Measurements from ENCODE around the gene TUBA1A.
"Not testable (repeated sequence)": the region's sequence is repeated elsewhere in the genome, so short reads cannot be mapped to it uniquely, and the experiment has no call there.

The TUBA1A gene

DNA sequence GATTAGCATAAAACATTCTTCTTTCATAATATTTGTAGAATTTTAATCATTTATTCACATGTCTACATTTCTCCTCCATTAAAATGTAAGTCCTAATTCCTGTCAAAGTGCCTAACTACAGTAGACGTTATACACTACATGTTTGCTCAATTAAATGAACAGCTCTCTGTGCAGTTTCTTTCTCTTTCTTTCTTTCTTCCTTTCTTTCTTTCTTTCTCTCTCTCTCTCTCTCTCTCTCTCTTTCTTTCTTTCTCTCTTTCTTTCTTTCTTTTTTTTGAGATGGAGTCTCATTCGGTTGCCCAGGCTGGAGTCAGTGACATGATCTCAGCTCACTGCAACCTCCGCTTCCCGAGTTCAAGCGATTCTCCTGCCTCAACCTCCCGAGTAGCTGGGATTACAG, 2.6 kb upstream of the TUBA1A start:
- H3K27me3 Mint-ChIP-seq; H3K27ac Mint-ChIP-seq; H3K4me3 Mint-ChIP-seq; H3K9me3 Mint-ChIP-seq; ATAC-seq (replicated peaks); DNase-seq: not testable (repeated sequence)
- peaks cover 2 to 16% of the 10 kb centered on the region in 2 donors for H3K4me1 Mint-ChIP-seq (ENCODE audit: low read depth in 2 of 2)
- peaks cover 25% of the 10 kb centered on the region for H3K36me3 Mint-ChIP-seq (ENCODE audit: insufficient read depth)

DNA sequence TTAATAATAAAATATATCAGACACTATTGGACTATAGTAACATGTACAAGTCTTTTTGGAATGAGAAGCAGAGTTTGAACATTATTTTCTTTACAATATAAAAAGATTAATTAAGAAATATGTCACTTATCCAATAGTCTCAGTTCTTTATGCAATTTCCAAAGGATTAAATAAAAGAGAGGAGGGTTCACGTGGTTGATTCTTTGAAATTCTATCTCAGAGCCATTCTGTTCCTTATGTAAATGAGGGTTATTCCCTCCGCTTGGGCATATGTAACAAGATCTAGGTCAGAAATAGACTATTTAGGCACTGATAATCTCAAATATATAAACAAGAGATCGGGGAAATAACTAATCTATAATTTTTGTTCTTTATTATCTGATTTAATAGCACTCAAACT, 2.1 kb upstream of the TUBA1A start:
- H3K27me3 Mint-ChIP-seq = no peaks in the 10 kb centered on the region
- H3K36me3 Mint-ChIP-seq (ENCODE audit: insufficient read depth) = peaks cover 30% of the 10 kb centered on the region
- H3K4me1 Mint-ChIP-seq (ENCODE audit: low read depth in 2 of 2) = peaks cover 2 to 16% of the 10 kb centered on the region in 2 donors
- H3K9me3 Mint-ChIP-seq = no peaks in the 10 kb centered on the region
- no peak overlapping the region for H3K27ac Mint-ChIP-seq
- no peak overlapping the region for H3K4me3 Mint-ChIP-seq
- no peak for ATAC-seq (replicated peaks)
- no peak for DNase-seq

GRCh38 chr12:49189731-49190716, 1.1 kb upstream of the TUBA1A start:
- Mint-ChIP-seq H3K4me3 (peak overlapping the region; percentile 94 to 97), H3K36me3 (ENCODE audit: insufficient read depth) (peaks cover 40% of the 10 kb centered on the region), H3K27me3 (no peaks in the 10 kb centered on the region), H3K9me3 (no peaks in the 10 kb centered on the region), H3K27ac (peak overlapping the region; percentile 97 to 98), H3K4me1 (ENCODE audit: low read depth in 2 of 2) (peaks cover 4 to 18% of the 10 kb centered on the region in 2 donors)
- no peak for ATAC-seq (replicated peaks)
- no peak for DNase-seq

- Mint-ChIP-seq H3K27me3 (no peaks in the 10 kb centered on the region), H3K9me3 (no peaks in the 10 kb centered on the region), H3K27ac (peak overlapping the region; percentile 97 to 98), H3K4me1 (ENCODE audit: low read depth in 2 of 2) (peaks cover 7 to 27% of the 10 kb centered on the region in 2 donors), H3K36me3 (ENCODE audit: insufficient read depth) (peaks cover 56% of the 10 kb centered on the region), H3K4me3 (peak overlapping the region; percentile 94 to 97)
- DNase-seq (peak; percentile 72 to 79 (median 73)), ATAC-seq (replicated peaks) (peak; percentile 51)
These were observed 522 bp downstream of the TUBA1A start for GRCh38 chr12:49188201-49188915.

GRCh38 chr12:49187184-49187583, 1.7 kb downstream of the TUBA1A start:
- Mint-ChIP-seq H3K9me3 (no peaks in the 10 kb centered on the region), H3K4me3 (peak overlapping the region; percentile 94 to 97), H3K27me3 (no peaks in the 10 kb centered on the region), H3K36me3 (ENCODE audit: insufficient read depth) (peaks cover 65% of the 10 kb centered on the region), H3K4me1 (ENCODE audit: low read depth in 2 of 2) (peaks cover 7 to 28% of the 10 kb centered on the region in 2 donors), H3K27ac (peak overlapping the region; percentile 97 to 98)
- ATAC-seq (replicated peaks) = no peak
- no peak for DNase-seq

- not testable (repeated sequence) for H3K27me3 Mint-ChIP-seq; H3K9me3 Mint-ChIP-seq; DNase-seq; ATAC-seq (replicated peaks)
- H3K4me3 Mint-ChIP-seq = peak overlapping the region; percentile 10 to 18
- peaks cover 68% of the 10 kb centered on the region for H3K36me3 Mint-ChIP-seq (ENCODE audit: insufficient read depth)
- peak overlapping the region; percentile 17 to 64 for H3K27ac Mint-ChIP-seq
- H3K4me1 Mint-ChIP-seq (ENCODE audit: low read depth in 2 of 2) = peaks cover 7 to 28% of the 10 kb centered on the region in 2 donors
These were observed 2.6 kb downstream of the TUBA1A start for GRCh38 chr12:49186307-49186706.

- peak overlapping the region in 1 of 2 donors; percentile 6 for H3K4me3 Mint-ChIP-seq
- peaks cover 7 to 27% of the 10 kb centered on the region in 2 donors for H3K4me1 Mint-ChIP-seq (ENCODE audit: low read depth in 2 of 2)
- ATAC-seq (replicated peaks); H3K27me3 Mint-ChIP-seq; DNase-seq; H3K9me3 Mint-ChIP-seq: not testable (repeated sequence)
- peak overlapping the region; percentile 51 to 84 for H3K27ac Mint-ChIP-seq
- peaks cover 68% of the 10 kb centered on the region for H3K36me3 Mint-ChIP-seq (ENCODE audit: insufficient read depth)
These were observed 4.2 kb downstream of the TUBA1A start for GRCh38 chr12:49184697-49185096.

DNA sequence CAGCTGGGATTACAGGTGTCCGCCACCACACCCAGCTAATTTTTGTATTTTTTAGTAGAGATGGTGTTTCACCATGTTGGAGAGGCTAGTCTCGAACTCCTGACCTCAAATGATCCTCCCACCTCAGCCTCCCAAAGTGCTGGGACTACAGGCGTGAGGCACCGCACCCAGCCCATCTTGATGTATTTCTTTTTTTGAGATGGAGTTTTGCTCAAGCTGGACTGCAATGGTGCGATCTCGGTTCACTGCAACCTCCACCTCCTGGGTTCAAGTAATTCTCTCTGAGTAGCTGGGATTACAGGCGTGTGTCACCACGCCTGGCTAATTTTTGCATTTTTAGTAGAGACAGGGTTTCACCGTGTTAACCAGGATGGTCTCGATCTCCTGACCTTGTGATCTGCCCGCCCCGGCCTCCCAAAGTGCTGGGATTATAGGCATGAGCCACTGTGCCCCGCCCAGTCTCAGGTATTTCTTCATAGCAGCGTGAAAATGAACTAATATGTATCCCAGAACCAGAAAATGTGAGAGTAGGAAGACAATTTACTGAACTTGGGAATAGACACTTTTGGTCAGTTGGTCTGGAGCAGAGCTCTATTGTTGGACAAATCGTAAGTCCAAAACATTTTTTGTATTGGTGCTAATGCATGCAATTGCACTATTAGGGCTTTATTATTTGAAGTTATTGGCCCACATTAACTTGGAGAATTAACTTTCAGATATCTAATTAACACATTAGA, 5.5 kb downstream of the TUBA1A start:
- not testable (repeated sequence) for H3K27me3 Mint-ChIP-seq; DNase-seq; H3K9me3 Mint-ChIP-seq; ATAC-seq (replicated peaks)
- peak overlapping the region; percentile 2 to 56 for H3K4me3 Mint-ChIP-seq
- peak overlapping the region in 1 of 2 donors; percentile 62 for H3K27ac Mint-ChIP-seq
- H3K36me3 Mint-ChIP-seq (ENCODE audit: insufficient read depth) = peaks cover 61% of the 10 kb centered on the region
- H3K4me1 Mint-ChIP-seq (ENCODE audit: low read depth in 2 of 2) = peaks cover 7 to 23% of the 10 kb centered on the region in 2 donors

DNA sequence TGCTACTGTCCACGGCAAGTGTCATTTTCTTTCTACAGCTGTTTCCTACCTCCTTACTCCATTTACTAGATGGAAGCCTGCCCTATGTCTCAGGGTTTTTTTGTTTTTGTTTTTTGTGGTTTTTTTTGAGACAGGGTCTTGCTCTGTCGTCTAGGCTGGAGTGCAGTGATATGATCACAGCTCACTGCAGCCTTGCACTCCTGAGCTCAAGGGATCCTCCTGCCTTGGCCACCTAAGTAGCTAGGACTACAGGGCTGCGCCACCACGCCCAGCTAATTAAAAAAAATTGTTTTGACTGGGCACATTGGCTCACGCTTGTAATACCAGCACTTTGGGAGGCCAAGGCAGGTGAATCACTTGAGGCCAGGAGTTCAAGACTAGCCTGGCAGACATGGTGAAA, 14.7 kb downstream of the TUBA1A start:
- no peaks in the 10 kb centered on the region for H3K9me3 Mint-ChIP-seq
- no peak overlapping the region for H3K27ac Mint-ChIP-seq
- peaks cover 2% of the 10 kb centered on the region for H3K36me3 Mint-ChIP-seq (ENCODE audit: insufficient read depth)
- peaks cover 0 to 16% of the 10 kb centered on the region in 2 donors for H3K27me3 Mint-ChIP-seq
- no peak overlapping the region for H3K4me3 Mint-ChIP-seq
- no peak for DNase-seq
- no peak for ATAC-seq (replicated peaks)
- no peaks in the 10 kb centered on the region for H3K4me1 Mint-ChIP-seq (ENCODE audit: low read depth in 2 of 2)

DNA sequence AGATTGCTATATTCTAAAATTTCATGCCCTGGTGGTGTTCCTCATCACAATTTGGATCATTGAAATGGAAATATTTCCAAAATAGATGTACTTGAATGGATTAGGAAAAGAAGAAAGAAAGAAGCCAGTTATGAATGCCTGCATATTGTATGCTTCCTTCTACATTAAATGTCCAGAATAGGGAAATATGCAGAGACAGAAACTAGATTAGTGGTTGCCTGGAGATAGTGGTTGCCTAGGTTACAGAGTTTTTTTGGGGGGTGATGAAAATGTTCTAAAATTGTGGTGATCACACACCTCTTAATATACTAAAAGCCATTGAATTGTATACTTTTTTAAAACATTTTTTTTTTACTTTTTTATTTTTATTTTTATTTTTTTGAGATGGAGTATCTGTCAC, 18.0 kb downstream of the TUBA1A start:
- Mint-ChIP-seq H3K9me3 (no peaks in the 10 kb centered on the region), H3K27ac (no peak overlapping the region), H3K27me3 (peaks cover 0 to 8% of the 10 kb centered on the region in 2 donors)

DNA sequence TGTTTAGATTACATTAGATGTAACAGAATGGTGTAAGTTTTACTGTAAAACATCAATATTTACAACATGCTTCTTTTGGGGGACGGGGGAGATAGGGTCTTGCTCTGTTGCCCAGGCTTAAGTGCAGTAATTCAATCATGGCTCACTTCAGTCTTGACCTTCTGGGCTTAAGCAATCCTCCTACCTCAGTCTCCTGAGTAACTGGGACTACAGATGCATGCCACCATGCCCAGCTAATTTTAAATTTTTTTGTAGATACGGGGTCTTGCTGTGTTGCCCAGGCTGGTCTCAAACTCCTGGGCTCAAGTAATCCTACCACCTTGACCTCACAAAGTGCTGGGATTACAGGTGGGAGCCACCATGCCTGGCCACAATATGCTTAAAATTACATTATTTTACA, 23.8 kb downstream of the TUBA1A start:
- ATAC-seq (replicated peaks) (no peak), DNase-seq (no peak)
- H3K4me3 Mint-ChIP-seq = no peak overlapping the region
- no peaks in the 10 kb centered on the region for H3K36me3 Mint-ChIP-seq (ENCODE audit: insufficient read depth)
- H3K27ac Mint-ChIP-seq = no peak overlapping the region
- H3K4me1 Mint-ChIP-seq (ENCODE audit: low read depth in 2 of 2) = no peaks in the 10 kb centered on the region
- no peaks in the 10 kb centered on the region for H3K9me3 Mint-ChIP-seq
- H3K27me3 Mint-ChIP-seq = peaks cover 0 to 4% of the 10 kb centered on the region in 2 donors

More for the DNA sequence above, 18.0 kb downstream of the TUBA1A start:
- no peaks in the 10 kb centered on the region for H3K36me3 Mint-ChIP-seq (ENCODE audit: insufficient read depth)
- H3K4me3 Mint-ChIP-seq = no peak overlapping the region
- no peaks in the 10 kb centered on the region for H3K4me1 Mint-ChIP-seq (ENCODE audit: low read depth in 2 of 2)
- no peak for DNase-seq
- ATAC-seq (replicated peaks) = no peak

DNA sequence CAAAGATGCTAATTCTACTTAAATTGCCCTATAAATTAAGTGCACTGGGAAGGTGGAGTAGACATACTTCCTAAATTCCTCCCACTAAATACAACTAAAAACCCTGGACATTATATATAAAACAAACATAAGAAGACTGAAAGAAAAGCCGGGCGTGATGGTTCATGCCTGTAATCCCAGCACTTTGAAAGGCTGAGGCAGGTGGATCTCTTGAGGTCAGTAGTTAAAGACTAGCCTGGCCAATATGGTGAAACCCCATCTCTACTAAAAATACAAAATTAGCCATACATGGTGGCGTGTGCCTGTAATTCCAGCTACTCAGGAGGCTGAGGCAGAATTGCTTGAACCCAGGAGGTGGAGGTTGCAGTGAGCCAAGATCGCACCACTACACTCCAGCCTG, 27.0 kb downstream of the TUBA1A start:
- not testable (repeated sequence) for ATAC-seq (replicated peaks); H3K4me1 Mint-ChIP-seq (ENCODE audit: low read depth in 2 of 2); H3K36me3 Mint-ChIP-seq (ENCODE audit: insufficient read depth); H3K9me3 Mint-ChIP-seq; H3K27me3 Mint-ChIP-seq; DNase-seq; H3K4me3 Mint-ChIP-seq
- H3K27ac Mint-ChIP-seq = peak overlapping the region; percentile 9 to 33
